ENCODE results near the gene TARBP1. TPM values are rescaled to one million over a fixed set of nuclear protein-coding genes. Genes with fewer than 3 reads are reported as not detected.

TARBP1 gene
- total RNA-seq, 4 donors from 2014 or later = 19.9 to 44.4 (median 27.6) TPM

DNA sequence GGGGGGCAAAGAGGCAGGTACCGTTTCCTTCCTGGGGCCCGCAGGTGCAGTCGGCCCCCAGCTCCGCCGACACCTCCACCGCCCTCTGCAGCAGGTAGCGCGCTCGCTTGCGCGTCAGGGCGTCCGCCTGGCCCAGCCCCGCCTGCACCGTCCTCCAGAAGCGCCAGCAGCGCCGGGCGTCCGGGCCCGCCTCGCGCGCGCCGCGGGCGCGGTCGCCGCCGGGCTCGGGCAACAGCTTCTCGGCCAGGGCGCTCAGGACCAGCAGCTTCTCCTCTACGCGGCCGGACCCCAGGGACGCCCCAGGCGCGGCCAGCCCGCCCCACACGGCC is 863 bp downstream of the TARBP1 start:
- H3K36me3 ChIP-seq = no peaks in the 10 kb centered on the region
- H3K27me3 ChIP-seq = no peaks in the 10 kb centered on the region
- peak overlapping the region; percentile 89 to 99 (median 96) for H3K27ac ChIP-seq
- WGBS, 2 donors (ENCODE audit: low coverage in 1 of 2) = 1% methylated on average over 38 of the region's 43 CpGs; no CpG with 5 or more reads in 1 of the 2 donors
- peak; percentile 40 for TF ChIP-seq POLR2A (IDR thresholded peaks at IDR 0.05)
- no peak for TF ChIP-seq EP300 (IDR thresholded peaks at IDR 0.05; ENCODE audit: low read depth)
- peak in 1 of 3 donors; percentile 28 for TF ChIP-seq POLR2AphosphoS5 (IDR thresholded peaks at IDR 0.05)
- H3K9me3 ChIP-seq = no peaks in the 10 kb centered on the region
- intact Hi-C loops (cut with DNase I; ENCODE audit: low total_unique reads) (no loop called here), in situ Hi-C loops (cut with MboI; ENCODE audit: low pct_ligation_motif_present in 1 of 4, low pct_unique_long_range_greater_than_20kb in 1 of 4, low sequenced_read_pairs in 3 of 4) (loop anchor here in 2 of 4 donors (10.0 to 25.0 kb wide), 2 partner anchors 934 to 937 kb away; no protein-coding TSS in a partner anchor)
- DNase-seq = peak; percentile 81
- peak overlapping the region; percentile 59 to 96 (median 92) for H3K4me3 ChIP-seq
- H3K4me1 ChIP-seq = peaks cover 5 to 19% (median 10%) of the 10 kb centered on the region in 4 donors

- TF ChIP-seq POLR2A (IDR thresholded peaks at IDR 0.05) (no peak), EP300 (IDR thresholded peaks at IDR 0.05; ENCODE audit: low read depth) (no peak), POLR2AphosphoS5 (IDR thresholded peaks at IDR 0.05) (no peak), CTCF (IDR thresholded peaks at IDR 0.05) (no peak)
- peak overlapping the region; percentile 59 to 96 (median 92) for H3K4me3 ChIP-seq
- intact Hi-C loops (cut with DNase I; ENCODE audit: low total_unique reads) = no loop called here
- in situ Hi-C loops (cut with MboI; ENCODE audit: low pct_ligation_motif_present in 1 of 4, low pct_unique_long_range_greater_than_20kb in 1 of 4, low sequenced_read_pairs in 3 of 4) = loop anchor here in 2 of 4 donors (10.0 to 25.0 kb wide), 2 partner anchors 935 to 937 kb away; no protein-coding TSS in a partner anchor
- no peaks in the 10 kb centered on the region for H3K36me3 ChIP-seq
- H3K27me3 ChIP-seq = no peaks in the 10 kb centered on the region
- peak overlapping the region; percentile 89 to 99 (median 96) for H3K27ac ChIP-seq
- no peak for DNase-seq
- no peaks in the 10 kb centered on the region for H3K9me3 ChIP-seq
- WGBS, 2 donors (ENCODE audit: low coverage in 1 of 2) = 13 to 42% methylated on average over 5 to 15 of the region's 15 CpGs
- peaks cover 5 to 19% (median 10%) of the 10 kb centered on the region in 4 donors for H3K4me1 ChIP-seq
Measured at GRCh38 chr1:234477386-234478151, 1.4 kb downstream of the TARBP1 start.

DNA sequence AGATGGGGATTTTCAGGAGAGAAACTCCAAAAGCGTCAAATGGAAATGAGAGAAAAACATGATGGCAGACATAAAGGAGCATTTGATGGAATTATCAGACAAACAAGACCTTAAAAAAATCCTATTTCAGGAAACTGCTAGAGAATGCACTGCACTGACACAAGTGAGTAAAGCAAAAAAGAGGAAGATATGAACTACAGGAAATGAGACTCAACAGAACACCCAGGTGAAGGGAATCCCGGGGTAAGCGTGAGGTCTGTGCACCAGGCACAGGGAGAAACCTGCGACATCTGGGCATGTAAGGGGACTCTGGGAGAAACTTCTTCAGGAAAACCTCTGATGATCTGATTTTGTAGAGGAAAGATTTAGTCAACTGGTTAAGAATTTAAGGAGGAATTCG is 2.8 kb downstream of the TARBP1 start:
- intact Hi-C loops (cut with DNase I; ENCODE audit: low total_unique reads) (no loop called here), in situ Hi-C loops (cut with MboI; ENCODE audit: low pct_ligation_motif_present in 1 of 4, low pct_unique_long_range_greater_than_20kb in 1 of 4, low sequenced_read_pairs in 3 of 4) (loop anchor here in 2 of 4 donors (10.0 to 25.0 kb wide), 2 partner anchors 936 to 939 kb away; no protein-coding TSS in a partner anchor)
- no peaks in the 10 kb centered on the region for H3K27me3 ChIP-seq
- H3K9me3 ChIP-seq = no peaks in the 10 kb centered on the region
- no peaks in the 10 kb centered on the region for H3K36me3 ChIP-seq
- TF ChIP-seq CTCF (IDR thresholded peaks at IDR 0.05) = no peak
- TF ChIP-seq POLR2A (IDR thresholded peaks at IDR 0.05) = no peak
- no peak for TF ChIP-seq EP300 (IDR thresholded peaks at IDR 0.05; ENCODE audit: low read depth)
- no peak for TF ChIP-seq POLR2AphosphoS5 (IDR thresholded peaks at IDR 0.05)
- H3K4me1 ChIP-seq = peaks cover 5 to 19% (median 10%) of the 10 kb centered on the region in 4 donors
- WGBS, 2 donors (ENCODE audit: low coverage in 1 of 2) = 80 to 93% methylated on average over 3 to 5 of the region's 5 CpGs
- no peak overlapping the region for H3K4me3 ChIP-seq
- no peak overlapping the region for H3K27ac ChIP-seq
- DNase-seq = no peak

DNA sequence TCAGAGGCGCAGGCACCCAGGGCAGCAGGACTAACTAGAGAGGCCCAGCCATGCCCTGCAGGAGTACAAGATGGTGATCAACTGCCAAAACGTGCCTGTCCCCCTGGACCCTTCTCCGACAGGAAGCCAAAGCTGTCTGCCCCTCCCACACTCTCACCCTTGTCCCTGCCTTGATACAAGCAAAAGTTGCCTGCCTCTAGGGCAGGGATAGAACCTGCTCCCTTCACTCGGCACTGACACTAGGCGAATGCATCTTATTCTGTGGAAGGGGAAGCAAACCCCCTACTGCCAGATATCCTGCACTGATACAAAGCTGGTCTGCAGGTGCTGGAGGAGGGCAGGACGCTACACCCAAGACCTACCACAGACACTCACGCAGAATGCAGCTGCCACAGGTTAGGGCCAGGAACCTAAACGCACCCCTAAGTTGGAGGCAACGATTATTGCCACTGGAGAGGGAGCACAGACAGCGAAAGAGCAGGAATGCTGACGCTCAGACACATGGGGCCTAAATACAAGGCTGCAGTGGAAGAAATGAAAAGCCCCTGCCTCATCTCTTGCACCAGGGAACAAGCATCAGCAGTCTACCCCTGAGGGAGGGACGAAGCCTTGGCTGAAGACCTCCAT is 3.7 kb downstream of the TARBP1 start:
- no peak overlapping the region for H3K4me3 ChIP-seq
- H3K9me3 ChIP-seq = no peaks in the 10 kb centered on the region
- peaks cover 5 to 19% (median 10%) of the 10 kb centered on the region in 4 donors for H3K4me1 ChIP-seq
- WGBS, 2 donors (ENCODE audit: low coverage in 1 of 2) = 85 to 100% methylated on average over 1 to 12 of the region's 12 CpGs
- no peak for DNase-seq
- H3K36me3 ChIP-seq = no peaks in the 10 kb centered on the region
- H3K27ac ChIP-seq = no peak overlapping the region
- in situ Hi-C loops (cut with MboI; ENCODE audit: low pct_ligation_motif_present in 1 of 4, low pct_unique_long_range_greater_than_20kb in 1 of 4, low sequenced_read_pairs in 3 of 4) = loop anchor here in 2 of 4 donors (10.0 to 25.0 kb wide), 2 partner anchors 937 to 940 kb away; no protein-coding TSS in a partner anchor
- intact Hi-C loops (cut with DNase I; ENCODE audit: low total_unique reads) = no loop called here
- no peaks in the 10 kb centered on the region for H3K27me3 ChIP-seq
- no peak for TF ChIP-seq POLR2A (IDR thresholded peaks at IDR 0.05)
- TF ChIP-seq POLR2AphosphoS5 (IDR thresholded peaks at IDR 0.05) = no peak
- TF ChIP-seq EP300 (IDR thresholded peaks at IDR 0.05; ENCODE audit: low read depth) = no peak

GRCh38 chr1:234474375-234474774 is 4.6 kb downstream of the TARBP1 start:
- intact Hi-C loops (cut with DNase I; ENCODE audit: low total_unique reads) = no loop called here
- H3K9me3 ChIP-seq = no peaks in the 10 kb centered on the region
- 64 to 85% methylated on average over 2 of the region's 2 CpGs for WGBS, 2 donors (ENCODE audit: low coverage in 1 of 2)
- TF ChIP-seq EP300 (IDR thresholded peaks at IDR 0.05; ENCODE audit: low read depth) (no peak), POLR2A (IDR thresholded peaks at IDR 0.05) (no peak), POLR2AphosphoS5 (IDR thresholded peaks at IDR 0.05) (no peak), CTCF (IDR thresholded peaks at IDR 0.05) (no peak)
- peaks cover 5 to 16% (median 10%) of the 10 kb centered on the region in 4 donors for H3K4me1 ChIP-seq
- H3K27me3 ChIP-seq = no peaks in the 10 kb centered on the region
- no peak overlapping the region for H3K27ac ChIP-seq
- no peaks in the 10 kb centered on the region for H3K36me3 ChIP-seq
- DNase-seq = no peak
- in situ Hi-C loops (cut with MboI; ENCODE audit: low pct_ligation_motif_present in 1 of 4, low pct_unique_long_range_greater_than_20kb in 1 of 4, low sequenced_read_pairs in 3 of 4) = loop anchor here in 2 of 4 donors (10.0 to 25.0 kb wide), 2 partner anchors 940 to 988 kb away; no protein-coding TSS in a partner anchor
- no peak overlapping the region for H3K4me3 ChIP-seq

Data from transverse colon (tissue), 4 donors.